ENCODE data around the gene TFEB.

TFEB gene

GRCh38 chr6:41736800-41737555, 1.6 kb upstream of the TFEB start:
- no peak for DNase-seq

- no peak for DNase-seq
Measured at GRCh38 chr6:41736186-41736733, 852 bp upstream of the TFEB start.

- peak; percentile 85 for DNase-seq
Measured at GRCh38 chr6:41734666-41735426, 562 bp downstream of the TFEB start.

GRCh38 chr6:41733707-41734665, 1.4 kb downstream of the TFEB start:
- DNase-seq: peak; percentile 88

- peak; percentile 36 for DNase-seq
Measured at GRCh38 chr6:41733360-41733706, 2.1 kb downstream of the TFEB start.

GRCh38 chr6:41732591-41733359, 2.6 kb downstream of the TFEB start:
- DNase-seq: no peak

GRCh38 chr6:41732149-41732548, 3.3 kb downstream of the TFEB start:
- DNase-seq: no peak

- DNase-seq: no peak
Measured at GRCh38 chr6:41731561-41732086, 3.8 kb downstream of the TFEB start.

GRCh38 chr6:41730531-41731436, 4.6 kb downstream of the TFEB start:
- DNase-seq: no peak

- no peak for DNase-seq
Measured at GRCh38 chr6:41729624-41730023, 5.8 kb downstream of the TFEB start.

- DNase-seq: no peak
Measured at GRCh38 chr6:41728954-41729353, 6.5 kb downstream of the TFEB start.

- DNase-seq: peak; percentile 47
Measured at GRCh38 chr6:41728073-41728936, 7.1 kb downstream of the TFEB start.

- DNase-seq: no peak
Measured at GRCh38 chr6:41727705-41728072, 7.7 kb downstream of the TFEB start.

GRCh38 chr6:41726876-41727275, 8.5 kb downstream of the TFEB start:
- DNase-seq: no peak

GRCh38 chr6:41724586-41725501, 10.6 kb downstream of the TFEB start:
- no peak for DNase-seq

- no peak for DNase-seq
Measured at GRCh38 chr6:41724228-41724580, 11.2 kb downstream of the TFEB start.

GRCh38 chr6:41723530-41724227, 11.7 kb downstream of the TFEB start:
- no peak for DNase-seq

- no peak for DNase-seq
Measured at GRCh38 chr6:41722969-41723529, 12.4 kb downstream of the TFEB start.

Measured in DMS53 (cell line).